ENCODE measurements around the gene MEF2C. TPM values are rescaled to one million over a fixed set of nuclear protein-coding genes. Genes with fewer than 3 reads are reported as not detected.

Gene MEF2C
- total RNA-seq, 1 donor from 2014 or later: 42.0 TPM

DNA sequence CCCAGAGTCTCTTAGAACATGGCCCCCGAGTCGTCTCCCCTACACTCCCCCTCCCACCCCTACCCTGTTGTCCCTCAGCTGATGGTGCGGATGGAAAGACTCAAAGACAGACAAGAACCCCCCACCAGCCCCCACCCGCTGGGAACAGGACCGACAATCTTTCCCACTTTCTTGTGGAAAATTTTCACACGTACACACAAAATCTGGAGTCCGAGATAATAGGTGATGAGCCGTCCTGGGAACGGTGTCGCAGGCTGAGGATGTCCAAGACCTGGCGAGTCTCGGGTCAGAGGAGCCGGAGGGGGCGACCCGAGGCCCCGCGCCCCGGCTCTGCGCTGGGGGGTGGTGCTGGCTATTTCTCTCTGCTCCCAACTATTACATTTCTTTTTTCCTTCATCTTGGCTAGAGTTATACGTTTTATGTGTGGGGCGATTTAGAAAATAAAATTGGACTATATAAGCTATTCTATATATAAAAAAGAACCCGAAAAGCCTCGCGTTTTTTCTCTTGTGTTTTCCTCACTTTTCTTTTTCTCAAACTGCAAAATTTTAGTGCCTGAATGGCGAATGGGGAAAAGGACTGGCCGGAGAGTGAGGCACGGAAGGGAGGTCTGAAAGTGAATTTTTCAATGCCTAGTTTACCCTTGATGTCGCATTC, 188.8 kb downstream of the MEF2C start:
- no peaks in the 10 kb centered on the region for H3K36me3 ChIP-seq
- intact Hi-C loops (cut with DNase I): no loop called here
- no peak overlapping the region for H3K4me3 ChIP-seq
- ATAC-seq (no peak), DNase-seq (no peak)
- H3K4me1 ChIP-seq: peaks cover 27% of the 10 kb centered on the region
- H3K9me3 ChIP-seq: no peaks in the 10 kb centered on the region
- TF ChIP-seq, protein P1, sequence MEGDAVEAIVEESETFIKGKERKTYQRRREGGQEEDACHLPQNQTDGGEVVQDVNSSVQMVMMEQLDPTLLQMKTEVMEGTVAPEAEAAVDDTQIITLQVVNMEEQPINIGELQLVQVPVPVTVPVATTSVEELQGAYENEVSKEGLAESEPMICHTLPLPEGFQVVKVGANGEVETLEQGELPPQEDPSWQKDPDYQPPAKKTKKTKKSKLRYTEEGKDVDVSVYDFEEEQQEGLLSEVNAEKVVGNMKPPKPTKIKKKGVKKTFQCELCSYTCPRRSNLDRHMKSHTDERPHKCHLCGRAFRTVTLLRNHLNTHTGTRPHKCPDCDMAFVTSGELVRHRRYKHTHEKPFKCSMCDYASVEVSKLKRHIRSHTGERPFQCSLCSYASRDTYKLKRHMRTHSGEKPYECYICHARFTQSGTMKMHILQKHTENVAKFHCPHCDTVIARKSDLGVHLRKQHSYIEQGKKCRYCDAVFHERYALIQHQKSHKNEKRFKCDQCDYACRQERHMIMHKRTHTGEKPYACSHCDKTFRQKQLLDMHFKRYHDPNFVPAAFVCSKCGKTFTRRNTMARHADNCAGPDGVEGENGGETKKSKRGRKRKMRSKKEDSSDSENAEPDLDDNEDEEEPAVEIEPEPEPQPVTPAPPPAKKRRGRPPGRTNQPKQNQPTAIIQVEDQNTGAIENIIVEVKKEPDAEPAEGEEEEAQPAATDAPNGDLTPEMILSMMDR (IDR thresholded peaks at IDR 0.05): no peak
- no peak overlapping the region for H3K27ac ChIP-seq
- H3K27me3 ChIP-seq (ENCODE audit: low read depth): peaks cover 89% of the 10 kb centered on the region

DNA sequence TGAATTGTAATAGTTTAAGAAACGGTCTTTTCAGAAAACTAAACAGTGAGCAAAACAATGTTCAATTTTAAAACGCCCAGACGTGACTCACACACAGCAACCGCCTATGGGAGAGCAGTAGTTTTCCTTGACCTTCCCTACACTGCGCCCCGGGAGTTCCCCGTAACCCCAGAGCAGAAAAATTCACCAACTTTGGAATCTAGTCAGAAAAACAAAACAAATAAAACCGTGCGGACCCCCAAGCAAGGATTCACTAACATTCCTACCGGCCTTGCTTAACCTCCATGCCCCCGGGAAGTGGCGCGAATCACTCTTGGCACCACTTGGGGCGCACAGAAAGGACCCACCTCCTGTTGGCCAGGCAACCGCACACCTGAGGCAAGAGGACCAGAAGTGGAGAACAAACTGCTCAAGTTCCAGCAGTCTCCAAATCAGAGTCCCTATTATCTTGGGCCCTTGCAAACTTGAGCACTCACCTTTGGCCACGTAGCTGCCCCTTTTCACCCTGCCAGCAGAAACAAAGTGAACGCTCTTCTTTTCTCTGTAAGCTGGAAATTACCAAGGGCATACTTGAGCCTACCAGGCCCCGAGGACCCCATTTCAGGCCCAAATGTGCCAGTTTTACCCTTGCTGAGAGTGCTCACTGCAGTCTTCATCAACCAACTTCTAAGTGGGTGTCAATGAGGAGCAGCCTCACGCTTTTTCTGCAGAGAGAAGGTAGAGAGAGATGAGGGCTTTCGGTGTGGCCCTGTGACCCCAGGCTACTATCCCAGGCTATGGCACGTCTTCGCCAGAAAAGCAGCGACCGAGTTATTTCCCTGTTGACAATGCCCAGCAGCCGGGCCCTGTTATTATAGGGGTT, 189.7 kb downstream of the MEF2C start:
- intact Hi-C loops (cut with DNase I): no loop called here
- TF ChIP-seq, protein P1 (IDR thresholded peaks at IDR 0.05): no peak
- Histone ChIP-seq H3K36me3 (no peaks in the 10 kb centered on the region), H3K9me3 (no peaks in the 10 kb centered on the region), H3K27me3 (ENCODE audit: low read depth) (peaks cover 98% of the 10 kb centered on the region), H3K4me3 (no peak overlapping the region), H3K27ac (no peak overlapping the region), H3K4me1 (peaks cover 27% of the 10 kb centered on the region)
- ATAC-seq (no peak), DNase-seq (no peak)

DNA sequence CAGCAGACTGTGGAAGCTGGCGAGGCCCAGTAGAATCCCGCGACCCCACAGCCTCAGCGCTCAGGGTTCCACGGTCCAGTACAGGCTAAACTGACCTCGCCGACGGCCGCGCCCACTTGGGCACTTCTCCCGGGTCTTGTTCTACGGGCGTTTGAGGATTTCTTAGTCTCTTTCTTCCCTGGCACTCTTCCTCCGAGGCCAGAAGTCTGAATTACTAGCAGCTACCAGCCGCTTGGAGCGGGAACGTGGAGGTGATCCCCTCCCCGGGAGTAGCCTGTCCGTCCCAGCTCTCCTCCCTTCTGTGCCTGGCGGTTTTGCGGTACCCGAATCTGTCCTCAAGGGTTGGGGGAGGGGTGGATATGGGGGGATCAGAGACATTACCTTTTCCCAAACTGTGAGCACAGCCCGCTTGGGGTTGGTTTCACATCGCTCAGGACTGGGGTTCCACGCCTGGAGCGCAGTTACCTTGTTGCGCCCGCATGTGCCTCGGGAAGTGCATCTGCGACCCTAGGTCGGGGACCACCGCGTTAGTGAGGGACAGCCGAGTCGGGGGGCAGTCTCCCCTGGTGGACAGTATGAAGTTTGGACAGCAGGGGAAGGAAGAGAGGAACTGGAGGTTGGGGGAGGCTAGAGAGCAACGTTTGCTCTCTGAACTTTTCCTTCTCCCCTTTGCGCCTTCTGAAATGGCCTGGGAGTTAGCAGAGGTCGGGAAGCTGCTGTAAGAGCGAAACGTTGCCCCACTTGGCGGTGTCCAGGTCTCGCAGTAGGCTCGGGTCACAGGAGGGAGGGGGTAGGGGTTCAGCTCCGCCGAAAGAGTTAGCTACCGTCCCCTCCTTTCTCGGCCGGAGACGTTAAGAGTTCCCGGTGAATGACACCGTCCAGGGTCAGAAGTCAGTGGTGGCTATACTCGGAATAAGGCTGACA, 190.8 kb downstream of the MEF2C start:
- H3K27ac ChIP-seq: no peak overlapping the region
- no peak overlapping the region for H3K4me3 ChIP-seq
- peaks cover 27% of the 10 kb centered on the region for H3K4me1 ChIP-seq
- TF ChIP-seq, protein P1 (IDR thresholded peaks at IDR 0.05): no peak
- no peaks in the 10 kb centered on the region for H3K9me3 ChIP-seq
- intact Hi-C loops (cut with DNase I): no loop called here
- peaks cover 99% of the 10 kb centered on the region for H3K27me3 ChIP-seq (ENCODE audit: low read depth)
- H3K36me3 ChIP-seq: no peaks in the 10 kb centered on the region
- no peak for DNase-seq
- peak; percentile 35 to 40 for ATAC-seq

DNA sequence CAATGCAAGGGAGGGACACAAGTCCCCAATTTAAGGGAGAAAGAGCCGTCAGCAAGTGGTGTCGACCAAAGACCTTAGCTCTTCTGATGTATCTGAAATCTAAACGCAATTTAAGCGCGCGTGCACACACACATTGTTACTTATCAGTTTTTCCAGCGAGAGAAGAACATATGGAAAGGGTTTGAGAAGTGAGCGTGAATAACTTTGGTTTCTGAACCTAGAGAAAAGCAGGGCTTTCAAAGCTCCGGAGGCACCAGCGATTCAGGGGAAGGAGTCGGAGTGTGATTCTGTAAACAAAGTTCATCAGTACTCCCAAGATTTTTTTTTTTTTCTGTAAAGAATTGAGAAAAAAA, 191.8 kb downstream of the MEF2C start:
- ATAC-seq (no peak), DNase-seq (no peak)
- Histone ChIP-seq H3K4me3 (peak overlapping the region; percentile 28), H3K9me3 (no peaks in the 10 kb centered on the region), H3K27ac (no peak overlapping the region), H3K27me3 (ENCODE audit: low read depth) (peaks cover 99% of the 10 kb centered on the region), H3K4me1 (peaks cover 27% of the 10 kb centered on the region), H3K36me3 (no peaks in the 10 kb centered on the region)
- intact Hi-C loops (cut with DNase I): no loop called here
- TF ChIP-seq, protein P1 (IDR thresholded peaks at IDR 0.05): no peak

Measured in lower lobe of right lung (tissue), 2 donors.